Prostate gland (tissue), 2 donors: ENCODE data around the gene PIH1D1. TPM values are rescaled to one million over a fixed set of nuclear protein-coding genes. Genes with fewer than 3 reads are reported as not detected.
"Not testable (repeated sequence)": the region's sequence is repeated elsewhere in the genome, so short reads cannot be mapped to it uniquely, and the experiment has no call there.

Experiments
- DNase-seq: peaks from one replicate; pipeline ENCODE4 v3.0.0-alpha.2; 2019; ENCODE audit warnings: low spot score
- H3K27ac ChIP-seq, 2 donors: fragments of 200-600 bp; sonication (generic); 2 replicates each; pipeline ENCODE4 v1.5.1; 2017 to 2019
- H3K27me3 ChIP-seq: fragments of 200-600 bp; sonication (generic); replicated peaks from 2 replicates; pipeline ENCODE4 v1.5.1; 2019; ENCODE audit not compliant: insufficient read depth
- H3K36me3 ChIP-seq, 2 donors: fragments of 200-600 bp; sonication (generic); 1 replicate in 1 of 2; 2 replicates in 1 of 2; pipeline versions ENCODE4 v1.5.1 to v1.8.1; 2017 to 2019
- H3K4me1 ChIP-seq: fragments of 200-600 bp; sonication (generic); replicated peaks from 2 replicates; pipeline ENCODE4 v1.5.1; 2019
- H3K4me3 ChIP-seq, 2 donors: fragments of 200-600 bp; sonication (generic); 2 replicates each; pipeline ENCODE4 v1.5.1; 2017 to 2019
- H3K9me3 ChIP-seq: fragments of 200-600 bp; sonication (generic); 2 replicates; pipeline ENCODE4 v1.5.1; 2017
- POLR2A ChIP-seq: fragments of 450-650 bp; IDR thresholded peaks from one replicate; pipeline ENCODE4 v1.6.1; 2016; ENCODE audit warnings: antibody characterized with exemption, mild to moderate bottlenecking
- POLR2AphosphoS5 ChIP-seq: sonication (generic); formaldehyde crosslinking; IDR thresholded peaks from one replicate; pipeline ENCODE4 v1.6.1; 2017; ENCODE audit warnings: antibody characterized with exemption
- WGBS: methylation state at CpG from one replicate; pipeline ENCODE4 v1.1.5; 2018; 5-methylcytosine and 5-hydroxymethylcytosine counted together
- intact Hi-C: fragments of 100-400 bp; cut with DNase I; formaldehyde crosslinking; loops from one replicate; pipeline ENCODE4 v1.14.2; 2022
- total RNA-seq, 2 donors: library from RNA; depleted of rRNA; stranded (reverse); fragments of >200 nt; gene quantifications; one replicate each; pipeline ENCODE4 v1.1.0, GENCODE V29; 2016
- TF ChIP-seq, protein P1 (sequence below), 4 experiments: fragments of 200-600 bp in 2 of 4; fragments of 450-650 bp in 2 of 4; sonication (generic) in 2 of 4; IDR thresholded peaks; 1 replicate in 3 of 4; 2 replicates in 1 of 4; pipeline ENCODE4 v1.5.1; 2016 to 2019; ENCODE audit warnings: antibody characterized with exemption in 4 of 4, mild to moderate bottlenecking in 2 of 4, moderate library complexity in 2 of 4

Gene PIH1D1
- total RNA-seq, 2 donors from 2014 or later: 93.0 to 123 TPM

DNA sequence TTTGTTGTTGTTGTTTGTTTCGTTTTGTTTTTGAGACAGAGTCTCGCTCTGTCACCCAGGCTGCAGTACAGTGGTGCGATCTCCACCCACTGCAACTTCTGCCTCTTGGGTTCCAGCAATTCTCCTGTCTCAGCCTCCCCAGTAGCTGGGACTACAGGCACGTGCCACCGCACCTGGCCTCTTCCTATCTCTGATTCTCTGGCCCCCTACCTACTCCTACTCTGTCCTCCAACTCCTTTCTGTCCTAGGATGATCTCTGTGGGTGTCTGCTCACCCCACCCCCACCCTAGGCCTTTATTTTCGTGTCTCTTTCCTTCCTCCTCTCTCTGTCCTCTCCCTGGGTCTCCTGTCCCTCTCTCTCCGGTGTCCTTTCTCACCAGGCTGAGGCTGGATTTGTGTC, 1.2 kb downstream of the PIH1D1 start:
- no peaks in the 10 kb centered on the region for H3K27me3 ChIP-seq
- TF ChIP-seq POLR2AphosphoS5 (no peak), POLR2A (no peak)
- TF ChIP-seq, protein P1, sequence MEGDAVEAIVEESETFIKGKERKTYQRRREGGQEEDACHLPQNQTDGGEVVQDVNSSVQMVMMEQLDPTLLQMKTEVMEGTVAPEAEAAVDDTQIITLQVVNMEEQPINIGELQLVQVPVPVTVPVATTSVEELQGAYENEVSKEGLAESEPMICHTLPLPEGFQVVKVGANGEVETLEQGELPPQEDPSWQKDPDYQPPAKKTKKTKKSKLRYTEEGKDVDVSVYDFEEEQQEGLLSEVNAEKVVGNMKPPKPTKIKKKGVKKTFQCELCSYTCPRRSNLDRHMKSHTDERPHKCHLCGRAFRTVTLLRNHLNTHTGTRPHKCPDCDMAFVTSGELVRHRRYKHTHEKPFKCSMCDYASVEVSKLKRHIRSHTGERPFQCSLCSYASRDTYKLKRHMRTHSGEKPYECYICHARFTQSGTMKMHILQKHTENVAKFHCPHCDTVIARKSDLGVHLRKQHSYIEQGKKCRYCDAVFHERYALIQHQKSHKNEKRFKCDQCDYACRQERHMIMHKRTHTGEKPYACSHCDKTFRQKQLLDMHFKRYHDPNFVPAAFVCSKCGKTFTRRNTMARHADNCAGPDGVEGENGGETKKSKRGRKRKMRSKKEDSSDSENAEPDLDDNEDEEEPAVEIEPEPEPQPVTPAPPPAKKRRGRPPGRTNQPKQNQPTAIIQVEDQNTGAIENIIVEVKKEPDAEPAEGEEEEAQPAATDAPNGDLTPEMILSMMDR (IDR thresholded peaks at IDR 0.05): no peak
- no peak overlapping the region for H3K4me3 ChIP-seq
- no peak for DNase-seq
- 85% methylated on average over 7 of the region's 7 CpGs for WGBS
- H3K36me3 ChIP-seq: no peaks in the 10 kb centered on the region
- H3K27ac ChIP-seq: no peak overlapping the region
- no peaks in the 10 kb centered on the region for H3K9me3 ChIP-seq
- intact Hi-C loops: no loop called here
- no peaks in the 10 kb centered on the region for H3K4me1 ChIP-seq

DNA sequence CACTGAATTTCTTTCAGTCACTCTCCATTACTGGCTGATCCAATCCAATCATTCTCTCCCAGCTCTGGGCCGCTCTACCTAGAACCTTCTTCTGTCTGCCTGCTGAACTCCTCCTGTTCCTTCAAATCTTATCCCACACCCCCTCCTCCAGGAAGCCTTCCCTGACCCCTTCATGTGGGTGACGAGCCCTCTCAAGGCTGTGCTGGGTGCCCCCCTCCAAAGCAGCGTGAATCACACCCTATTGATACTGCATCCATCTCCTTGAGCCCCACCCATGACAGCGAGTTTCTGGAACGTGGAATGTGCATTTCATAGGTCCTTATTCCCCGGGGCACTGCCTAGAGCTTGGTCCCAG, 3.2 kb downstream of the PIH1D1 start:
- no peak for DNase-seq
- Histone ChIP-seq H3K4me3 (no peak overlapping the region), H3K36me3 (no peaks in the 10 kb centered on the region), H3K9me3 (no peaks in the 10 kb centered on the region), H3K27ac (no peak overlapping the region), H3K4me1 (no peaks in the 10 kb centered on the region), H3K27me3 (no peaks in the 10 kb centered on the region)
- 90% methylated on average over 6 of the region's 6 CpGs for WGBS
- TF ChIP-seq POLR2A: no peak
- TF ChIP-seq, protein P1 (IDR thresholded peaks at IDR 0.05): no peak
- no peak for TF ChIP-seq POLR2AphosphoS5
- intact Hi-C loops: no loop called here

DNA sequence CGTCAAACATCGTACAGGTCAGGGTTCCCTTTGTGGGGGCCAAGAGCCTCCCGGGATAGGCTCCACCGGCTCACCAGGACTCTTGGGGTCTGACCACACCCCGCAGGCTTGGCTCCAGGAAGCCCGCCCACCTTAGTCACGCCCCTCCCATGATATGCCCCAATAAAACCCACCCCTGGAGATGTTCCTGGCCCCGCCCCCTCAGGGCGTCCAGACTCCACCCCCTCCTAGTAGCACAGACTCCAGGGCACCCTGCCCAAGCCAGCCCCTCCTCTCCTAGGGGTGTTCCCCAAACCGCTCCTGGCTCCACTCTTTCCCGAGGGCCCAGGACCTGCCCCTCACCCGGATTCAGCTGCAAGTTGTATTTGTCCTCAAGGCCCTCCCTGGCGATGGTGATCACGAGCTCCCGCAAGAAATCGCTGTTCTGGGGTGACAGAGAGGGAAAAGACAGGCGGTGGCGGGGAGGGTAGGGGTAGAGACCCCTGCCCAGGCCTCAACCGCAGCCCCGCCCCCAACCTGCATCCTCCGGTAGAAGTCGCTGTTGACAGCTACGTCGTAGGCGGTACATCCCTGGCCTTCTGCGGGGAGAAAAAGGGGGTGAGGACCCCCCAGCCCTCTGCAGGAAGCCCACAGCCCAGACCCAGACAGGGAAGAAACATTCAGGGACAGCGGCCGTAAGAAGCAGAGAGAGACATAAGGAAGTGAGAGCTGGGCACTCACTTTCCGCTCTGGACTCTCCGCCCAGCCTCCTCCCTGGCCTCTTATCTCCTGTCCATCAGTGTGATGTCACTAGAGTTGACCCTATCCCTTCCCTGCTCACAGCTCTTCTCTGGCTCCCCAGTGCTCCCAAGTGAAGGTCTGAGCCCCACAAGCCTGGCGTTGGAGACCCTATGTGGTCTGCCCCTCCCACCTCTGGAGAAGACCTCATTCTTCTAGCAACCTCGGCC, 3.9 kb downstream of the PIH1D1 start:
- H3K4me1 ChIP-seq: no peaks in the 10 kb centered on the region
- no peaks in the 10 kb centered on the region for H3K36me3 ChIP-seq
- 63% methylated on average over 32 of the region's 32 CpGs for WGBS
- TF ChIP-seq POLR2AphosphoS5 (no peak), POLR2A (no peak)
- TF ChIP-seq, protein P1 (IDR thresholded peaks at IDR 0.05): no peak
- intact Hi-C loops: no loop called here
- no peaks in the 10 kb centered on the region for H3K27me3 ChIP-seq
- DNase-seq: no peak
- no peak overlapping the region for H3K27ac ChIP-seq
- no peak overlapping the region for H3K4me3 ChIP-seq
- no peaks in the 10 kb centered on the region for H3K9me3 ChIP-seq

DNA sequence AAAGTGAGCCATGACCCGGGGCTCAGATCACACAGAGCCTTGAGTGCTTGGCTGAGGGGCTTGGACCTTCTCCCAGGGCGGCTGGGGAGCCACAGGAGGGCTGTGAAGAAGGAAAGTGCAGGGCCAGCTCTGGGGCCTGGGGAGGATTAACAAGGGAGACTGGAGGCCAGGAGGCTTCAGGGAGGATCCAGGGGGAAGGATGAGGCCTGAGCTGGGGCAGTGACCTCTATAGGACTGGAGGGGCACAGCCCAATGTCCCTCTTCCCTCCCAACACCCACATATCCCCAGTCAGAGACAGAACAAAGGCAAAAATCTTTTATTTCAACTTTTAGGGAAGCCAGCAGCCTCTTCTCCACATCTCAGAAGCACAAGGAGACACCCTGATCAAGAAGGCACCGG, 5.6 kb downstream of the PIH1D1 start:
- no peaks in the 10 kb centered on the region for H3K4me1 ChIP-seq
- intact Hi-C loops: no loop called here

DNA sequence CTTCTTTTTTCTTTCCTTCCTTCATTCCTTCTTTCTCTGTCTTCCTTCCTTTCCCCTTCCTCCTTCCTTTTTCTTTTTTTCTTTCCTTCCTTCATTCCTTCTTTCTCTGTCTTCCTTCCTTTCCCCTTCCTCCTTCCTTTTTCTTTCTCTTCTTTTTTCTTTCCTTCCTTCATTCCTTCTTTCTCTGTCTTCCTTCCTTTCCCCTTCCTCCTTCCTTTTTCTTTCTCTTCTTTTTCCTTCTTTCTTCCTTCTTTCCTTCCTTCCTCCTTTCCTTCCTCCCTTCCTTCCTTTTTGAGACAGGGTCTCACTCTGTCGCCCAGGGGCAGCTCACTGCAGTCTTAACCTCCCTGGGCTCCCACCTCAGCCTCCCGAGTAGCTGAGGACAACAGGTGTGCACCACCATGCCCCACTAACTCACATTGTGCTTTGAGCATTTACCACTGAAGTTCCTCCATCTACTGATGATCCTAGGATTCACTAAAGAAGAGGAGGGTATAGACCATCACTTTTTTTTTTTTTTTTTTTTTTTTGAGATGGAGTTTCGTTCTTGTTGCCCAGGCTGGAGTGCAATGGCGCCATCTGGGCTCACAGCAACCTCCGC, 7.4 kb downstream of the PIH1D1 start:
- H3K27me3 ChIP-seq: peaks cover 15% of the 10 kb centered on the region
- WGBS: 72% methylated on average over 5 of the region's 5 CpGs
- not testable (repeated sequence) for H3K4me1 ChIP-seq, H3K9me3 ChIP-seq, H3K27ac ChIP-seq, H3K36me3 ChIP-seq, DNase-seq, H3K4me3 ChIP-seq
- intact Hi-C loops: loop anchor here (5.0 kb wide), 1 partner anchor 217 kb away; no protein-coding TSS in a partner anchor

More for the DNA sequence above, 5.6 kb downstream of the PIH1D1 start:
- DNase-seq: no peak
- WGBS: 92% methylated on average over 3 of the region's 3 CpGs
- Histone ChIP-seq H3K4me3 (no peak overlapping the region), H3K27me3 (peaks cover 3% of the 10 kb centered on the region), H3K36me3 (no peaks in the 10 kb centered on the region), H3K9me3 (no peaks in the 10 kb centered on the region), H3K27ac (no peak overlapping the region)
- TF ChIP-seq POLR2A: no peak
